Colonic mucosa (tissue), 4 donors: ENCODE data around the gene RARA. TPM values are rescaled to one million over a fixed set of nuclear protein-coding genes. Genes with fewer than 3 reads are reported as not detected.

Experiments
- DNase-seq: peaks from one replicate; pipeline ENCODE4 v3.0.0-alpha.2; 2020
- H3K27ac ChIP-seq: fragments of 200-600 bp; one replicate; pipeline ENCODE4 v1.8.0; 2021
- H3K27me3 ChIP-seq: fragments of 200-600 bp; one replicate; pipeline ENCODE4 v1.8.0; 2021
- H3K36me3 ChIP-seq: fragments of 200-600 bp; one replicate; pipeline ENCODE4 v1.8.0; 2021
- H3K4me1 ChIP-seq: fragments of 200-600 bp; one replicate; pipeline ENCODE4 v1.8.0; 2021; ENCODE audit warnings: mild to moderate bottlenecking
- H3K4me3 ChIP-seq: fragments of 200-600 bp; one replicate; pipeline ENCODE4 v1.8.0; 2021
- H3K9ac ChIP-seq, 2 donors: one replicate each; pipeline ENCODE4 v1.7.0; 2013; ENCODE audit warnings: control low read depth in 2 of 2, low read depth in 2 of 2, low read length in 2 of 2
- H3K9me3 ChIP-seq: fragments of 200-600 bp; one replicate; pipeline ENCODE4 v1.8.0; 2021
- intact Hi-C: fragments of 100-400 bp; cut with DNase I; formaldehyde crosslinking; loops from one replicate; pipeline ENCODE4 v1.14.1; 2022
- total RNA-seq, 2 donors: library from RNA; stranded (reverse); fragmentation: NEBNext Ultra II Directional in 1 of 2; extraction: Animal tissue kit (Norgen Biotek cat#: 25700) in 1 of 2; gene quantifications; one replicate each; pipeline ENCODE4 v1.2.1, GENCODE V29; 2021
- TF ChIP-seq, protein P1 (sequence below): fragments of 200-600 bp; IDR thresholded peaks from one replicate; pipeline ENCODE4 v1.8.0; 2022; ENCODE audit warnings: antibody characterized with exemption, mild to moderate bottlenecking
- donor health status: healthy.
- donor health status: DM: no; HTN: no; CAD: no.
- donor health status: DM: no; HTN: no; CAD: no.

Gene RARA
- total RNA-seq, 2 donors from 2014 or later, result 25.6 to 46.7 TPM

DNA sequence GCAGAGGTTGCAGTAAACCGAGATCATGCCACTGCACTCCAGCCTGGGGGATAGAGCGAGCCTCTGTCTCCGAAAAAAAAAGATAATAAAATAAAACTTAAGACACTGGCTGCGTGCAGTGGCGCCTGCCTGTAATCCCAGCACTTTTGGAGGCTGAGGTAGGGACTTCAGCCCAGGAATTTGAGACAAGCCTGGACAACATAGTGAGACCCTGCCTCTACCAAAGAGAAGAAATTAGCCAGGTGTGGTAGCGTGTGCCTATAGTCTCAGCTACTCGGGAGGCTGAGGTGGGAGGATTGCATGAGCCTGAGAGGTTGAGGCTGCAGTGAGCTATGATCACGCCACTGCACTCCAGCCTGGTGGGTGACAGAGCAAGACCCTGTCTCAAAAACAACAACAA lies 26.6 kb downstream of the RARA start:
- TF ChIP-seq, protein P1, sequence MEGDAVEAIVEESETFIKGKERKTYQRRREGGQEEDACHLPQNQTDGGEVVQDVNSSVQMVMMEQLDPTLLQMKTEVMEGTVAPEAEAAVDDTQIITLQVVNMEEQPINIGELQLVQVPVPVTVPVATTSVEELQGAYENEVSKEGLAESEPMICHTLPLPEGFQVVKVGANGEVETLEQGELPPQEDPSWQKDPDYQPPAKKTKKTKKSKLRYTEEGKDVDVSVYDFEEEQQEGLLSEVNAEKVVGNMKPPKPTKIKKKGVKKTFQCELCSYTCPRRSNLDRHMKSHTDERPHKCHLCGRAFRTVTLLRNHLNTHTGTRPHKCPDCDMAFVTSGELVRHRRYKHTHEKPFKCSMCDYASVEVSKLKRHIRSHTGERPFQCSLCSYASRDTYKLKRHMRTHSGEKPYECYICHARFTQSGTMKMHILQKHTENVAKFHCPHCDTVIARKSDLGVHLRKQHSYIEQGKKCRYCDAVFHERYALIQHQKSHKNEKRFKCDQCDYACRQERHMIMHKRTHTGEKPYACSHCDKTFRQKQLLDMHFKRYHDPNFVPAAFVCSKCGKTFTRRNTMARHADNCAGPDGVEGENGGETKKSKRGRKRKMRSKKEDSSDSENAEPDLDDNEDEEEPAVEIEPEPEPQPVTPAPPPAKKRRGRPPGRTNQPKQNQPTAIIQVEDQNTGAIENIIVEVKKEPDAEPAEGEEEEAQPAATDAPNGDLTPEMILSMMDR, result no peak
- no peak overlapping the region for H3K27ac ChIP-seq
- H3K4me3 ChIP-seq, result no peak overlapping the region
- intact Hi-C loops, result no loop called here
- H3K36me3 ChIP-seq, result no peaks in the 10 kb centered on the region
- H3K4me1 ChIP-seq, result peaks cover 22% of the 10 kb centered on the region
- H3K27me3 ChIP-seq, result no peaks in the 10 kb centered on the region
- no peak overlapping the region for H3K9ac ChIP-seq
- H3K9me3 ChIP-seq, result no peaks in the 10 kb centered on the region
- no peak for DNase-seq

DNA sequence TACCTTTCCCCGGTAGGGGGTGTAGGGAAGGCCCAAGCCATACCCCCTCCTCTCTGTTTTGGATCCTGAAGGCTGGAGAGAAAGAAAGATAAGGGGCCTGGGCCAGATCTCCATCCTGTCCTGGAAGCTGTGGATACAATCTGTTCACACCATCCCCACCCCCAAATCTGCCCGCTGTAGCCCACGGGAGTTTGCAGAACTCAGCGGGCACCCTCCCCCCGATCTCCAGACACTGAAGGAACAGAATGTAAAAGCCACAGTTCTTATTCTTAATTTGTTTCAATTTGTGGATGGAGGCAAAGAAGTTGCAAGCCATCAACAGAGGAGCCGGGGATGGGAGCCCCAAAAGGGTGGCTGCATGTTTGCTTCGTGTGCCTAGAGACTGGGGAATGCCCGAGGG lies 28.4 kb downstream of the RARA start:
- H3K4me1 ChIP-seq, result peaks cover 13% of the 10 kb centered on the region
- no peak for DNase-seq
- no peaks in the 10 kb centered on the region for H3K9me3 ChIP-seq
- no peak overlapping the region for H3K4me3 ChIP-seq
- H3K36me3 ChIP-seq, result no peaks in the 10 kb centered on the region
- no peak overlapping the region for H3K27ac ChIP-seq
- intact Hi-C loops, result no loop called here
- H3K27me3 ChIP-seq, result no peaks in the 10 kb centered on the region
- no peak overlapping the region for H3K9ac ChIP-seq
- TF ChIP-seq, protein P1, result no peak

DNA sequence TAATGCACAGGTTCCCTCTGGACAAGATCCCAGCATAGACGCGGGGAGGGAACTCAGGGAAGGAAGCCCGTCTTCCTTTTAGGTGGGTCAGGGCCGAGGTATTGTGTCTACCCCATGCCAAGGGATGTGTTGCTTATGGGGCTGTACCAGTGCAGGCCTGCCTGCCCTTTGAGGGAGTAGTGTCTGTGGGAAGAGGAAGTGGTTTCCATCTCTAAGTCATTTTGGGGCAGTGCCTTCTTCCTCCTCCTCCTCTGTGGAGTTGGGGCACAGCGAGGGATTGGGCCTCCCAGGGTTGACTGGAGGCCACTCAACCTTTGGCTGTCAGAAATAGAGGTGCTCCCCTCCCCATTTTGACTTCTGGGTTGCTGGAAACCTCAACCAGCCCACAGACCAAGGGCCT lies 29.1 kb downstream of the RARA start:
- Histone ChIP-seq H3K27me3 (no peaks in the 10 kb centered on the region), H3K9me3 (no peaks in the 10 kb centered on the region), H3K27ac (no peak overlapping the region), H3K36me3 (no peaks in the 10 kb centered on the region), H3K4me3 (no peak overlapping the region), H3K9ac (no peak overlapping the region), H3K4me1 (peaks cover 9% of the 10 kb centered on the region)
- TF ChIP-seq, protein P1, result no peak
- intact Hi-C loops, result no loop called here
- no peak for DNase-seq

DNA sequence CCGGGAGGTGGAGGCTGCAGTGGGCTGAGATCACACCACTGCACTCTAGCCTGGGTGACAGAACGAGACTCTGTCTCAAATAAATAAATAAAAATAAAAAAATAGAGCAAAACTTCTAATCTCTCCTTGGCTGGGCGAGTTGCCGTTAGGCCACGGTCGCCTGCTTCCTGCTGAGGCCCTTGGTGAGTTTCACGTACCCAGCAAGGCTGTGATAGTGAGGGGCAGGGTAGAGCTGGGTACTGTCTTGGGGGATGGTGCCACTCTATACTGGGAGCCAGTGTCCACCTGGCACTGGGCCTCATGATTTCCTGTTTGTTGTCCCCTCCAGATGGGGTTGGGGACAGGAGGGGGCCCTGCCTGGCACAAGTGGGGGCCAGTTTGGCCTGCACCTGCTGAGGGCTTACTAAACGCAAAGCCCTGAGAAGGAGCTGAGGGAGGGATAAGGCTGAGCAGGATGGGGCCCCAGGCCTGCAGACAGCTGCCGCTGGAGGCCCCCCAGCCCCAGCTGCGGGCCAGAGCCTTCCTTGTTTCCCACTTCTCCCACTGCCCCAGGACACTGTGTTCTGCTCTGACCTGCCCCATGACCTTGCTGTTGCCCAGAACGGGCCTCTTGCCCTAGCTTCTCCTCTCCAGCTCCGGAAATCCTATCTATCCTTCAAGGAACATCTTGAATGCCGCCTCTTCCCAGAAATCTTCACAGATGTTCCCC lies 30.1 kb downstream of the RARA start:
- H3K9ac ChIP-seq, result peak overlapping the region in 1 of 2 donors; percentile 19
- intact Hi-C loops, result no loop called here

DNA sequence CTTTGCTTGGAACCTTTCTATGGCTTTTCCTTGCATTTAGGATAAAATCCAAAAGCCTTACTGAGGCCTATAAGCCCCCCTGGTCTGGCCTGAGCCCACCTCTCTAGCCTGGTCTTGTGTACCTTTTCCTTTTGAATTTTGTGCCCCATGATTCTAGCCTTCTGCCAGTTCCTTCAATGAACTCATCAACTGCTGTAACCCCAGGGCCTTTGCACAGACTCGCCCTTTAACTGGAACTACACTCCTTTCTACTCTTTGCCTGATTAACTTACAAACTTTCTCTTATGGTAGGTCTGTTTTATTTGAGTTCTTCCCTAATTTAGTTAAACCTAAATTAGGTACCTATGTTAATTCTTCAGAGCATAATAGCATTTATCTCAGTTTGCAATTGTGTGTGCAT lies 31.3 kb downstream of the RARA start:
- no peak overlapping the region for H3K9ac ChIP-seq
- H3K9me3 ChIP-seq, result no peaks in the 10 kb centered on the region
- peaks cover 7% of the 10 kb centered on the region for H3K4me1 ChIP-seq
- DNase-seq, result no peak
- no peak overlapping the region for H3K4me3 ChIP-seq
- H3K36me3 ChIP-seq, result no peaks in the 10 kb centered on the region
- intact Hi-C loops, result no loop called here
- peak overlapping the region; percentile 7 for H3K27ac ChIP-seq
- H3K27me3 ChIP-seq, result no peaks in the 10 kb centered on the region
- TF ChIP-seq, protein P1, result no peak

More for the DNA sequence above, 30.1 kb downstream of the RARA start:
- Histone ChIP-seq H3K9me3 (no peaks in the 10 kb centered on the region), H3K4me1 (peaks cover 10% of the 10 kb centered on the region), H3K36me3 (no peaks in the 10 kb centered on the region), H3K4me3 (no peak overlapping the region), H3K27ac (peak overlapping the region; percentile 7), H3K27me3 (no peaks in the 10 kb centered on the region)
- DNase-seq, result no peak
- TF ChIP-seq, protein P1, result no peak
